Brain pericyte (primary cell): ENCODE measurements around the gene DAPK1.

Source experiments
- DNase-seq: peaks from one replicate; pipeline ENCODE4 v3.0.0-alpha.2; 2012; ENCODE audit warnings: low read depth, low spot score

The DAPK1 gene

GRCh38 chr9:87516926-87517290 lies 19.2 kb downstream of the DAPK1 start:
- DNase-seq = no peak

GRCh38 chr9:87517732-87518131 lies 20.1 kb downstream of the DAPK1 start:
- DNase-seq = no peak

GRCh38 chr9:87518702-87519335 lies 21.2 kb downstream of the DAPK1 start:
- DNase-seq = no peak

GRCh38 chr9:87519461-87519860 lies 21.8 kb downstream of the DAPK1 start:
- no peak for DNase-seq

DNA sequence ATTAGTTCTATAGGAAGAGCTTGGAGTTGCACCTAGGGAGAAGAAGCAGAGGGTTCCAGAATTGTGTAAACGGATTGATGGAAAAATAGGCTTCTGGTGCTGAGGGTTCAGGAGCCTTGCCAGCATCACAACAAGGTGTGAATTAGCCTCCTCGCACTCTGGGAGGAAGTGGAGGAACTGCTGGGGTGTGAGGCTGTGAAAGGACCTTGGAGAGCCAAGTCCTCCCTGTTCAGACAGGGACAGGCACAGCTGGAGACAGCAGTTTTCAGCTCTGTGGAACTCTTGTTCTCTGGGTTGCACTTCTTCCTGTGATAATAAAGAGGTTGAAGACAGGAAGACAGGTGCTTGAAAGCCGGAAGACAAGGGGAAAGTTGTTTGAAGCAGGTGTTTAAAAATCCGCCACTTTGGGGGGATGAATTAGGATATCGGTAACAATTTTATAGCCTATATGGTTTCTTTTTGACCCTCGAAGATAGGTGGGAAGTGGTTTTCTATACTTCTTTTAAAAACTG lies 22.6 kb downstream of the DAPK1 start:
- no peak for DNase-seq

DNA sequence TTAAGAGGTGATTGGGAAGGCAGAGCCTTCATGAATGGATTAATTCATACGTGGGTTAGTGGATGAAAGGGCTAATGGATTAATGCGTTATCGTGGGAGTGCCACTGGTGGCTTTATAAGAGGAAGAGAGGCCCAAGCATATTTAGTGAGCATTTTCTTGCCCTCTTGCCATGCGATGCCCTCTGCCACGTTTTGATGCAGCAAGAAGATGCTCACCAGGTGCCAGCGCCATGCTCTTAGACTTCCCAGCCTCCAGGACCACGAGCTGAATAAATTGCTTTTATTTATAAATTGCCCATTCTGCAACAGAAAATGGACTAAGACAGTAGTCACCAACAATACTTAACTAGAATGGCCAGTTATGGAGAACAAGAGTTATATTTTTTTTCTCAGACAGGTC lies 24.2 kb downstream of the DAPK1 start:
- no peak for DNase-seq

DNA sequence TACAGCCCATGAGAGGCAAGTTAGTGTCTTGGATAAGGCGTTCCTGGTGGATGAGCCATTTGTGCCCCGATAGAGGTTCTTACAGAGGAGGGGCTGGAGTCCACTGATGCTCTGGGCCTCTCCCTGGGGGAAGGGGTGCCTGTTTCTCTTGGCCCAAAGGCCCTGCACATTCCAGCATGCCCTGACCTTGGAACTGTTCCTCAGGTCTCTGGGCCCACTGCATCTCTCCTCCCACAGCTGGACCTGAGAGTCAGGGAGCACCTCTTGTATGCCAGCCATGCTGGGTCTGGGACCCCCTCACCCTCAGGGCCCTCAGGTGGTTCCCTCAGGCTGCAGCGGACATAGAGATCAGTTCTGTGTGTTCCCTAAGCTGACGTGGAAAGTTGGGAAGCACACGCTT lies 26.4 kb downstream of the DAPK1 start:
- no peak for DNase-seq

DNA sequence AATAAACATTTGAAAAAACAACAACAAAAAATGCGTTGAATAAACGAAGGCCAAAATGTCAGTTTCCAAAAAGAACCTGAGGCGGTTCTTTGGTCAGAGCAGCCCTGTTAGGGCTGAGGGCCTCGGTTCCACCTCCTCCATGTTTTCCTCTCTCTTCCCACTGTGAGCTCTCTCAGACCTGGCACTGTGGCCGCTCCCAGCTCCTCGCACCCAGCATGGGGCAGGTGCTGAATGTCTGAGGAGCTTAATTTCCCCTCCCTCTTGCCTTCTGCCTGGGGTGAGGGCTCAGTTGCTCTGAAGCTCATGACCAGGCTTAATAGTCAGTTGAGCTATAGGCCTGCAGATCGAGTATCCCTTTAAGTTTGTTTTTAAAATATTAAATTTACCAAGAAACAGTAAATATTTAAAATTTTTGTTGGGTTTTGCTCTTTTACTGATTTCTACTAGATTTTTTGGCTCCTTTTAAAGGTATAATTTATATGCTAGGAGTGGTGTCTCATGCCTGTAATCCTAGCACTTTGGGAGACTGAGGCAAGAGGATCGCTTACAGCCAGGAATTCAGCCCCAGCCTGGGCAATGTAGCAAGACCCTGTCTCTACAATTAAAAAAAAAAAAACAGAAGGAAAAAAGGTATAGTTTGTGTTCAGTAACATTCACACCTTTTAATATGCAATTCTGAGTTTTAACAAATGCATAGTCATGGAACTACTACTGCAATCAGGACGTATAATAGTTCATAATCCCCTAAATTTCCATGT lies 28.1 kb downstream of the DAPK1 start:
- no peak for DNase-seq

DNA sequence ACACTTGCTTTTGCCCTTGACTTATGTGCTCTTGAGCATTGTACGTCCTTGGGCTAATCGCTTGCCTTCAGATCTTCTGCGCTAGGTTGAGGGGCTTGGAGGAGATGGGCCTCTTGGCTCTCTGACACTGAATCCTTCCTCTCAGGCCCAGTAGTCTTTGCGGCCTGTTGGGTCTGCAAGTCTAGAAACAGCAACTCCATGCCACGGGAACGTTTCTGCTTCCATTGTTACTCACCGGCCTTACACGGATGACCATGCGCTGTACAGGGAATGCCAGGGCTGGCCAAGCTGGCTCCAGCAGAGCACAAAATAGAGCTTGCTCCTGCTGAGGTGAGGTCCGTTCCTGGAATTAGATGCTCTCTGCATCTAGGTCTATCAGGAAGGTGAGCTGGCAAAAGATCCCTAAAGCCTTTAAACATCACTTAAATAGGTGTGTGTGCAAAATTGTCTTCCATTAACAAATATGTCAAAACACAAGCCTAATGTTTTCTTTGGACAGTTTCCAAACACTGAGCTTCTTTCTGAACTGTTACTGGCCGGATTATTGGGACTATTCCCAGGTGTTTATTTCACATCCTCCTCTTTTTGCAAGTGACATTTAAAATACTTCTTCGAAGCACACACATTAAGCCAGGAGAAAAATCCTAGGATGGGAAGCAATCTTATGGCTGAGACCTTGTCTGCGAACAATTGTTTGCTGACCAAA lies 29.7 kb downstream of the DAPK1 start:
- DNase-seq = no peak

DNA sequence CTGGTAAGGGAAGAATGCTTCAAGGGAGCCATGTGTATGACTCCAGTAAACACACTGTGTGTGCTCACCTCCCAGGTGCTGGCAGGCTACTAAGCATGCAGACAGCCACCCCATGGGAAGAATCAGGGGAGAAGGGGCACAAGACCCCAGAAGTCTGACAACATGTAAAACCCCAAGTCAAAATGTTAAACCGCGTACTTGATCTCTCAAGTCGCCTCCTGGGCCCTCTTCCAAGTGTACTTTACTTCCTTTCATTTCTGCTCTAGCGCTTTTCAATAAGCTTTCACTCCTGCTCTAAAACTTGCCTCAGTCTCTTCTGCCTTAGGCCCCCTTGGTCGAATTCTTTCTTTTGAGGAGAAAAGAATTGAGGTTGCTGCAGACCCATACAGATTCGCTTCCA lies 31.3 kb downstream of the DAPK1 start:
- DNase-seq = no peak

DNA sequence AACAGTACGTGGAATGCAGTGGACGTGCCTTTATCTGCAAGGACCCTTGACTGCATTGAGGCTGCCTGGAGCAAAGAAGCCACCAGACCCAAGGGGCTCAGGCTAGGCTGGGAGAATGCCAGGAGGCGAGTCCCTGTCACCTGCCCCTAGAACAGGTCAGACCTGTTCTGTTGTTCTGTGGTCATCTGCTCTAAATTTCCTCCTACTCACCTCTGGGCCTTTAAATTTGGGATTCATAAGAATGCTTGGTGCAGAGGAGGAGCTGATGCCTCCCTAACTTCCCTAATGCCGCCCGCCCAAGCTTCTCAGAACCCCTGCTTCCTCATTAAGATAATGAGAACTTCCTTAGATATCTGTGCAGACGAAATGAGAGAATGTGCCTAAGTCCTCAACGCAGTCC lies 32.0 kb downstream of the DAPK1 start:
- no peak for DNase-seq

- DNase-seq = no peak
These were observed 33.0 kb downstream of the DAPK1 start for GRCh38 chr9:87530716-87531115.

GRCh38 chr9:87531370-87532295 lies 34.0 kb downstream of the DAPK1 start:
- no peak for DNase-seq

- DNase-seq = no peak
These were observed 35.6 kb downstream of the DAPK1 start for GRCh38 chr9:87533271-87533670.

- DNase-seq = no peak
These were observed 36.4 kb downstream of the DAPK1 start for GRCh38 chr9:87534036-87534435.

DNA sequence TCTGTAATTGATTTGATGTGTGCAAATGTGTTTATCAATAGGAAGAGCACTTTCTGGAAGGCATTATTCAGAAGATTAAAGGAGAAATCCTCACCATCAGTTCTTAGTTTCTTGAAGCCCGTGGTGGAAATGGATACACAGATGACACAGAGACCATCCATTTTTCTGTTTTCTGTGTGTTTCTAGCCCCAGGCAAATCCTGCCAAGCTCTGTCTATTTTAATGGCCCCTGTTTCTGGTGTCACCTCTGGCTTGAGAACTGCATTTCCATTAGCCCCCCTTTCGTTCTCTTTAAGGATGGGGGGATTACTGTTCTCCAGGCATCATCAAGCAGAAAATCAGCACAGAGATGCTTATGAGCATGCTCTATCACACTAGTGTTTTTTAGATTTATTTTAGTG lies 37.3 kb downstream of the DAPK1 start:
- no peak for DNase-seq

- DNase-seq = no peak
These were observed 38.3 kb downstream of the DAPK1 start for GRCh38 chr9:87535817-87536539.

GRCh38 chr9:87537625-87538024 lies 40.0 kb downstream of the DAPK1 start:
- DNase-seq = no peak

GRCh38 chr9:87540444-87541105 lies 42.9 kb downstream of the DAPK1 start:
- DNase-seq = no peak

GRCh38 chr9:87541663-87542062 lies 44.0 kb downstream of the DAPK1 start:
- DNase-seq = no peak
